Panc1 (cell line): ENCODE data around the gene RHOJ. TPM values are rescaled to one million over a fixed set of nuclear protein-coding genes. Genes with fewer than 3 reads are reported as not detected.
"Not testable (repeated sequence)": the region's sequence is repeated elsewhere in the genome, so short reads cannot be mapped to it uniquely, and the experiment has no call there.

Source experiments
- ATAC-seq: fragments of 200-7000 bp; cut with Tn5 transposase; 2 replicates; pipeline ENCODE4 v1.9.1; 2020; ENCODE audit warnings: mild to moderate bottlenecking, moderate library complexity
- BruUV-seq: library from RNA; stranded (reverse); fragments of 400-500 nt; replicated peaks from 2 replicates; lab custom pipeline; 2021; lab: Mats Ljungman, UMichigan
- CTCF ChIA-PET: fragments of 300-600 bp; sonication (Branson Sonifier 250); formaldehyde crosslinking; loops from one replicate; lab custom pipeline; 2022; ENCODE audit warnings: antibody characterized with exemption; lab: Charles Lee
- POLR2A ChIA-PET: fragments of 300-600 bp; sonication (Branson Sonifier 250); formaldehyde crosslinking; loops from one replicate; lab custom pipeline; 2022; ENCODE audit warnings: antibody characterized with exemption; lab: Charles Lee
- DNase-seq: peaks from one replicate; pipeline ENCODE4 v3.0.0-alpha.2; 2010; ENCODE audit warnings: low read depth, low spot score
- H3K27ac ChIP-seq: 2 replicates; pipeline ENCODE4 v1.5.1; 2011; ENCODE audit warnings: mild to moderate bottlenecking, low read length, inconsistent platforms
- H3K27me3 ChIP-seq: fragments of 200-500 bp; sonication (Bioruptor generic); 2 replicates; pipeline ENCODE4 v1.6.0; 2014; ENCODE audit warnings: low read length, inconsistent platforms; ENCODE audit not compliant: control insufficient read depth, insufficient read depth
- H3K36me3 ChIP-seq: fragments of 200-500 bp; sonication (Bioruptor generic); 2 replicates; pipeline ENCODE4 v1.5.1; 2014; ENCODE audit warnings: inconsistent platforms, mild to moderate bottlenecking, low read length, moderate library complexity; ENCODE audit not compliant: control insufficient read depth, insufficient read depth
- H3K4me1 ChIP-seq: 2 replicates; pipeline ENCODE4 v1.5.1; 2011; ENCODE audit warnings: inconsistent platforms, mild to moderate bottlenecking, low read length, moderate library complexity; ENCODE audit not compliant: control insufficient read depth, insufficient read depth
- H3K4me3 ChIP-seq, 2 experiments: 2 replicates each; pipeline ENCODE4 v1.5.1; 2011 to 2012; ENCODE audit warnings: low read depth in 2 of 2, low read length in 2 of 2, mild to moderate bottlenecking in 2 of 2, inconsistent platforms in 1 of 2, moderate library complexity in 1 of 2
- H3K9me3 ChIP-seq: fragments of 200-500 bp; sonication (Bioruptor generic); 2 replicates; pipeline ENCODE4 v1.5.1; 2014; ENCODE audit warnings: low read depth, mild to moderate bottlenecking, inconsistent platforms, low read length, moderate library complexity; ENCODE audit not compliant: control insufficient read depth, insufficient read depth
- CTCF ChIP-seq: fragments of 450-650 bp; IDR thresholded peaks from 2 replicates; pipeline ENCODE4 v1.5.1; 2017; ENCODE audit warnings: mild to moderate bottlenecking
- POLR2AphosphoS5 ChIP-seq: IDR thresholded peaks from 2 replicates; pipeline ENCODE4 v1.6.1; 2012; ENCODE audit warnings: mild to moderate bottlenecking, low read depth, low read length, moderate library complexity
- REST ChIP-seq, 2 experiments: IDR thresholded peaks; 2 replicates each; pipeline ENCODE4 v1.6.1; 2011 to 2012; ENCODE audit warnings: low read depth in 2 of 2, control low read depth in 1 of 2, low read length in 1 of 2, mild to moderate bottlenecking in 1 of 2, moderate library complexity in 1 of 2; ENCODE audit not compliant: insufficient read depth in 1 of 2
- SIN3A ChIP-seq: IDR thresholded peaks from 2 replicates; pipeline ENCODE4 v1.6.1; 2012; ENCODE audit warnings: low read depth, mild to moderate bottlenecking, low read length, moderate library complexity, borderline replicate concordance; ENCODE audit not compliant: insufficient read depth
- TCF7L2 ChIP-seq: IDR thresholded peaks from 2 replicates; pipeline ENCODE4 v1.6.1; 2011; ENCODE audit warnings: mild to moderate bottlenecking, low read depth, low read length, inconsistent platforms
- in situ Hi-C: cut with HindIII; loops from 2 replicates; pipeline ENCODE4 v1.10.0; 2016; ENCODE audit warnings: low sequenced_read_pairs, low pct_unique_long_range_greater_than_20kb
- intact Hi-C: fragments of 100-400 bp; cut with micrococcal nuclease; formaldehyde crosslinking; loops from one replicate; pipeline ENCODE4 v1.10.0; 2022; ENCODE audit not compliant: unreplicated experiment
- total RNA-seq: library from RNA; stranded (reverse); gene quantifications from one replicate; pipeline ENCODE4 v1.2.1, GENCODE V29; 2021; ENCODE audit not compliant: unreplicated experiment

The RHOJ gene
- total RNA-seq, 1 experiment from 2014 or later: 0.28 TPM

- BruUV-seq: no TSS peak
- in situ Hi-C loops: no loop called here
- CTCF ChIA-PET: interaction anchor here (0.6 kb wide), 1 partner anchor 11 kb away, joined by 6 read pairs; no protein-coding TSS in a partner anchor
Observed at GRCh38 chr14:63277591-63278183, 73.4 kb downstream of the RHOJ start.

GRCh38 chr14:63279933-63280332 is 75.7 kb downstream of the RHOJ start:
- ATAC-seq, DNase-seq, in situ Hi-C loops: not testable (repeated sequence)

More at GRCh38 chr14:63277591-63278183, 73.4 kb downstream of the RHOJ start:
- no peak for ATAC-seq
- Histone ChIP-seq H3K27me3 (no peaks in the 10 kb centered on the region), H3K9me3 (no peaks in the 10 kb centered on the region), H3K4me3 (no peak overlapping the region), H3K4me1 (no peaks in the 10 kb centered on the region), H3K36me3 (no peaks in the 10 kb centered on the region), H3K27ac (no peak overlapping the region)
- intact Hi-C loops: loop anchor here (2.0 to 10.0 kb wide), 2 partner anchors 233 to 1115 kb away; partner anchors contain the start of gene KCNH5
- no peak for DNase-seq
- TF ChIP-seq REST (IDR thresholded peaks at IDR 0.05; ENCODE audit: insufficient read depth in 1 of 2, low read depth in 2 of 2, low read length in 1 of 2) (no peak), POLR2AphosphoS5 (no peak), SIN3A (no peak), CTCF (no peak), TCF7L2 (no peak)
- POLR2A ChIA-PET: no interaction called here

More at GRCh38 chr14:63279933-63280332, 75.7 kb downstream of the RHOJ start:
- H3K27ac ChIP-seq, BruUV-seq, CTCF ChIA-PET, H3K4me3 ChIP-seq, H3K27me3 ChIP-seq, H3K4me1 ChIP-seq, POLR2A ChIA-PET, H3K9me3 ChIP-seq, H3K36me3 ChIP-seq: not testable (repeated sequence)
- intact Hi-C loops: loop anchor here (10.0 kb wide), 1 partner anchor 235 kb away; the partner anchor contains the start of gene KCNH5
